Muscle layer of duodenum (tissue), 2 donors: ENCODE data around the gene LGI1.
"Not testable (repeated sequence)": the region's sequence is repeated elsewhere in the genome, so short reads cannot be mapped to it uniquely, and the experiment has no call there.

Experiments used
- H3K27ac ChIP-seq: one replicate; pipeline ENCODE4 v1.7.0; 2013; ENCODE audit warnings: mild to moderate bottlenecking, low read length
- H3K27me3 ChIP-seq: one replicate; pipeline ENCODE4 v1.7.0; 2013; ENCODE audit warnings: low read depth, mild to moderate bottlenecking, control low read depth, low read length
- H3K36me3 ChIP-seq, 2 donors: one replicate each; pipeline ENCODE4 v1.7.0; 2013; ENCODE audit warnings: low read length in 2 of 2, control low read depth in 1 of 2, mild to moderate bottlenecking in 1 of 2; ENCODE audit not compliant: insufficient read depth in 2 of 2, control insufficient read depth in 1 of 2
- H3K4me1 ChIP-seq, 2 donors: one replicate each; pipeline ENCODE4 v1.7.0; 2013; ENCODE audit warnings: low read length in 2 of 2, mild to moderate bottlenecking in 2 of 2, control low read depth in 1 of 2, moderate library complexity in 1 of 2; ENCODE audit not compliant: insufficient read depth in 2 of 2, control insufficient read depth in 1 of 2
- H3K4me3 ChIP-seq, 2 donors: one replicate each; pipeline ENCODE4 v1.7.0; 2013; ENCODE audit warnings: low read length in 2 of 2, low read depth in 1 of 2, mild to moderate bottlenecking in 1 of 2
- H3K9me3 ChIP-seq, 2 donors: one replicate each; pipeline ENCODE4 v1.7.0; 2013; ENCODE audit warnings: low read length in 2 of 2, control low read depth in 1 of 2, mild to moderate bottlenecking in 1 of 2; ENCODE audit not compliant: control insufficient read depth in 1 of 2
- donor health status: healthy.

LGI1 gene

DNA sequence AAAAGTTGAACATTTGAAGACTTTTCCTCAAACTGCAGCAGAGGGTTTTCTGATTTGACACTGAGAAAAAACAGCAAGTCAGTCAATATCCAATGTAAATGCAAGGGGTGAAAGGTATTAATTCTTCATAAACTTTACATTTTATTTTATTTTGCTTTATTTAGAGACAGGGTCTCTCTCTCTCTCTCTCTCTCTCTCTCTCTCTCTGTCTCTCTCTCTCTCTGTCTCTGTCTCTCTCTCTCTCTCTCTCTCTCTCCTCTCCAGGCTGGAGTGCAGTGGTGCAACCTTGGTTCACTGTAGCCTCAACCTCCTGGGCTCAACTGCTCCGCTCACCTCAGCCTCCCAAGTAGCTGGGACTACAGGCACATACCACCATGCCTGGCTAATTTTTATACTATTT is 73.3 kb downstream of the LGI1 start:
- H3K4me3 ChIP-seq, H3K27ac ChIP-seq: not testable (repeated sequence)

DNA sequence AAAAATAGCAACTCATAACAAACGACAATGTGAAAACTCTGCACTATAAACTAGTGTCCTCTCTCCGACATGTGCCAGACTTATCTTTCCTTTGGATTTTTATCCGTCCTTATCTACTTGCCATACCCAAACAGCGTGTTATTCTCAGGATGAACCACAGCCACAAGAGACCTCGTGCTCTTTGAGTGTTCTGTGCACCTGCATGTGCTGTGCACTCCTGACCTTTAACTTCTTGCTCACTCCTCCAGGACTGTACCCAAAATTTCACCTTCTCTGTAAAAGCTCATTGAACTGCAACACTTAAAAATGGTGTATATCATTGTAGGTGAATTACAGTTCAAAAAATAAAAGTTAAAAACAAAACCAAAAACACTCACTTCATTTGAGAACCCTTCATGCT is 78.0 kb downstream of the LGI1 start:
- Histone ChIP-seq H3K36me3 (no peaks in the 10 kb centered on the region), H3K27ac (no peak overlapping the region), H3K9me3 (peaks cover 0 to 10% of the 10 kb centered on the region in 2 donors), H3K4me3 (no peak overlapping the region), H3K4me1 (no peaks in the 10 kb centered on the region), H3K27me3 (no peaks in the 10 kb centered on the region)

More for the DNA sequence above, 73.3 kb downstream of the LGI1 start:
- not testable (repeated sequence) for H3K27me3 ChIP-seq, H3K9me3 ChIP-seq, H3K4me1 ChIP-seq, H3K36me3 ChIP-seq

DNA sequence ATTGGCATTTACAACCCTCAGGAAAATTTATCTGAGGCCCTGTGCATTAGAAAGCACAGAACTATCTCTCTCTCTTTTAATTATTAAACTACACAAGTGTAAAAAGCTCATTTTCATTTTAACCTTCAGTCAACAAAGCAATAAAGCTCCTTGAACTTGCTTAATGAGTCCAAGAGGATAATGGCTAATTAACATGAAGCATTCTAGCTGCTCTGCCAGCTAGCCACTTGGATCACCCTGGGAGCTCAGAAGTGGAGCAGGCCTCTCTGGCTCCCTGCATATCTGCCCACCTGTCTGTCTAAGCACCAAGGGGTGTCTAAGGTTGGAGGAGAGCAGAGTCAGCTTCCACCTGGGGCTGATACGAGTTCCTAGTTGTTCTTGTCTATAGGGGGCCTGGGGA is 80.1 kb downstream of the LGI1 start:
- H3K4me3 ChIP-seq: no peak overlapping the region
- no peak overlapping the region for H3K27ac ChIP-seq
- no peaks in the 10 kb centered on the region for H3K4me1 ChIP-seq

DNA sequence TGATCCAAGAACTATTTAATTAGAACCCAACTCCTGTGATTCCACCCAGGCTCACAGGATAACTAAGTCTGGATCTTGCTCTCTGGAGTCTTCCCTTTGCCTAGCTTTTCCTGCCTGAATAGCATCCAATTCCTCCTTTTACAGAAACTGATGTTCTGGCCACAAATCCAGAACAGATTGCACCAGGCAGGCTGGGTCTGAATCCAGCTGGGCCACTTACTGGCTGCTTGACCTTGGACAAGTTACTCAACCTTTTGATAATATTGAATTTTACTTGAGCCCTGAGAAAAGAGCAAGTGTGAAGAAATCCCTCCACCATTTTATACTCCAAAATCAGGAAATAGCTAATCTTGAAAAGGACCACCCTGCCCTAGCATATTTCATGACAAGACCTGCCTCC is 80.5 kb downstream of the LGI1 start:
- no peaks in the 10 kb centered on the region for H3K36me3 ChIP-seq
- no peaks in the 10 kb centered on the region for H3K4me1 ChIP-seq
- H3K27me3 ChIP-seq: no peaks in the 10 kb centered on the region
- H3K27ac ChIP-seq: no peak overlapping the region
- peaks cover 0 to 7% of the 10 kb centered on the region in 2 donors for H3K9me3 ChIP-seq
- no peak overlapping the region for H3K4me3 ChIP-seq

More for the DNA sequence above, 80.1 kb downstream of the LGI1 start:
- Histone ChIP-seq H3K36me3 (no peaks in the 10 kb centered on the region), H3K27me3 (no peaks in the 10 kb centered on the region), H3K9me3 (peaks cover 0 to 10% of the 10 kb centered on the region in 2 donors)

DNA sequence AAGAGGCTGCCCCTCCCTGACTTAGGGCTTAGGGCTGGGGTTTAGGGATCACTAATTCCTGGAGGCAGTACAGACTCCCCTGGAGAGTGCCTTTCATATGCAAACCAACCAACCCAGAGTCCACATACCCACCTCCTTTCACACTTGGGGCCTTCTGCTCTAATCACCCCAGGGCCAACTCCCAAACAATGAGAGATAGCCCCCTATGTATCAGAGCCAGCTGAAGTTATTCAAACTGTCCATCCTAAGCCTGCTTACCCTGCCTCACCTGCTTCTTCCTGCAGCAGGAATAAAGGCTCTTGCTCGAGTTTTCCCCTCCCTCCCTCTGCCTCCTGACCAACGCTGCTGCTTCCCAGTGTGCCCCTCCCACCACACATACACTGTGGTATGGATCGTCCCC is 84.2 kb downstream of the LGI1 start:
- H3K27me3 ChIP-seq: no peaks in the 10 kb centered on the region
- H3K27ac ChIP-seq: no peak overlapping the region
- H3K4me3 ChIP-seq: no peak overlapping the region
- H3K4me1 ChIP-seq: no peaks in the 10 kb centered on the region
- H3K36me3 ChIP-seq: no peaks in the 10 kb centered on the region
- H3K9me3 ChIP-seq: no peaks in the 10 kb centered on the region

DNA sequence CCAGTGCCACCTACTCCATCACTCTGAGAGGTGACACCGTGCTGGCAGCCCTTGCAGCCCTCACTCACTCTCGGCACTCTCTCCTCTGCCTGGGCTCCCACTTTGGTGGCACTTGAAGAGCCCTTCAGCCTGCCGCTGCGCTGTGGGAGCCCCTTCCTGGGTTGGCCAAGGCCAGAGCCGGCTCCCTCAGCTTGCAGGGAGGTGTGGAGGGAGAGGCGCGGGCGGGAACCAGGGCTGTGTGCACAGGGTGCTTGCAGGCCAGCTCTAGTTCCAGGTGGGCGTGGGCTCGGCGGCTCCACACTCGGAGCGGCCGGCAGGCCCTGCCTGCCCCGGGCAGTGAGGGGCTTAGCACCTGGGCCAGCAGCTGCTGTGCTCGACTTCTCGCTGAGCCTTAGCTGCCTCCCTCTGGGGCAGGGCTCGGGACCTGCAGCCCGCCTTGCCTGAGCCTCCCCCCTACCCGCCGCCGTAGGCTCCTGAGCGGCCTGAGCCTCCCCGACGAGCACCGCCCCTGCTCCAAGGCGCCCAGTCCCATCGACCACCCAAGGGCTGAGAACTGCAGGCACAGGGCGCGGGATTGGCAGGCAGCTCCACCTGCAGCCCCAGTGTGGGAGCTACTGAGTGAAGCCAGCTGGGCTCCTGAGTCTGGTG is 87.4 kb downstream of the LGI1 start:
- Histone ChIP-seq H3K9me3 (no peaks in the 10 kb centered on the region), H3K4me3 (no peak overlapping the region), H3K36me3 (no peaks in the 10 kb centered on the region), H3K27me3 (no peaks in the 10 kb centered on the region), H3K27ac (no peak overlapping the region), H3K4me1 (no peaks in the 10 kb centered on the region)
